SW480 (cell line): Measurements from ENCODE around the gene ZMYND11.

Experiments used
- DNase-seq: peaks from one replicate; pipeline ENCODE4 v3.0.0-alpha.2; 2016; ENCODE audit warnings: low spot score

Gene ZMYND11

DNA sequence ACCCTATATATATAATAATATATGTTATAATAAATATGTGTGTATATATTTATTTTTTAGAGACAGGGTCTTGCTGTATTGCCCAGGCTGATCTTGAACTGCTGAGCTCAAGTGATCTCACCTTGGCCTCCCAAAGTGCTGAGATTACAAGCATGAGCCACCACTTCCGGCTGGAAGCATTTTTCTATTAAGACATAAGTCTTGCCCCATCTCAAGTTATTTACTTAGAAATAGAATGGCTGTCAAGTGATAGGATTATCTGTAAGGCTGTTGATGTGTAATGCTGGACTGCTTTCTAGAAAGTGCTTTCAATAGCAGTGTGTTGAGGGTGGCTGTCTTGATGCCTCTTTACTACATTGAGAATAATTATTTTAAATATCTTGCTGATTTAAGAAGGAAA is 65.2 kb downstream of the ZMYND11 start:
- DNase-seq = no peak

DNA sequence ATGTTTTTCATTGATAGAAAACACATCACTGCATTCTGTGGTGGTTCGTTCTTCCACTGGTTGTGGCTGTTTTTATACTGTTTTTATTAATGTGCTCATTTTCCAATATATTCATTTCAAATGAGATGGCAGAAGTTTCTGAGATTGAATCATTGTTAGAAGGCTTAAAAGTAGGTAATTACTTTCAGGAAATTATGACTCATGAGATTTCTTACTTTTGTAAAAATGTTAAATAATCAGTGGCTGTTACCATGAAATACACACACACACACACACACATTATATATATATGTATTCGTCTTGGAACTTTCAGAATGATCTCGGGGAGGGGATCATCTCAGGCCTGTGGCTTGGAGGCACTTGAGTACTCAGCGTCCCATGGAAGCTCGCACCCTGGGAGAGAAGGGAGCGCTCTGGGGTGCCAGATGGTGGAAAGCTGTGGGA is 66.1 kb downstream of the ZMYND11 start:
- no peak for DNase-seq

DNA sequence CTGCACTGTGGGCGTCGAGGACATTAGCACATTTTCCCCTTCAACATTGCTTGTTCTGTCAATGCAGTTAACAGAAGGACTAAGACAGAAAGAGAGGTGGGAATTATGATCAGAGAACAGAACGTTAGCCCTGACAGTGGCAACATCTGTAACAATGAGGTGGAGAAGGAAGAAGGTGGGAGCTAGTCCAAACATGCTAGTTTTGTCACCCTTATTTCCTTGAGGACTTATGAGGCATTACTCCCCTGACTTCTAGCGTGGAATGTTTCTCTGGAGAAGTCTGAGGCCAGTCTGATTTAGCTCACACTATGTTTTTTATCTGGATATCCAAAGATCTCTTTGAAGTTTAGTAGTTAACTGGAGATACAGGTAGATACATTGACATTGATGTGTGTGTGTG is 73.4 kb downstream of the ZMYND11 start:
- no peak for DNase-seq

DNA sequence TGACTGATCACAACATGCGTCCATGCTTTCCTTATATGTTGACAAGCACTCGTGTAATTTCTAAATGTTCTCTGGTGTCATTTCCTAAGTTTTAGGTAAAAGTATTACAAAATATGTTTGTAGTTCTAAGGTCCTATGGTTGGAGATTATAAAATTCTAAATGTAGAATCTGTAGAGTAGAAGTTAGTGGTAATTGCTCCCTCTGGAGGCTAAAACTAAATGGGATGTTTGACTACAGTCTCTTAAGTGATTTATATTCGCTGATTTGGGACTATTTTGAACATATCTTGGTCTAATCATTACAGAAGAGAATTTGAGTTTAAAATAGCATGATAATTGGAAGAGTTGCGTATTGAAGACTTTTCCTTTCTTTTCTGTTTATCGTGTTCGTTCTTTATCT is 74.1 kb downstream of the ZMYND11 start:
- no peak for DNase-seq

DNA sequence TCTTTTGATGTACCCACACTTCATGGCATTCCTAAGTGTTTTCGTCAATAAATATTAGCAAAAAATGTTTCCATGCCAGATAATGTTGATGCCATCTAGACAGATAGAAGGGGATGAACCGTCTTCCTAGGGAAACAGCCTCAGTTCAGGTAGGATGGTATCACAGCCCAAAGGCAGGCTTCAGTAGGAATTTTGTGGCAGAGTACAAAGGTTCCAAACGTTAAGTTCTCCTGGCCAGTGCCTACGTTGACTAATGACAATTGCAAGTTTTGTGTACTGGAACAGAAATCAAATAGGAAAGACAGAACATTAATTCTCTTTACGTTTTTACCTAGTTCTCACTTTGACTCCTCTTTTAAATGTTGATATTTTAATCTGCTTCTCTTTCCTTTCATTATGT is 75.0 kb downstream of the ZMYND11 start:
- no peak for DNase-seq

DNA sequence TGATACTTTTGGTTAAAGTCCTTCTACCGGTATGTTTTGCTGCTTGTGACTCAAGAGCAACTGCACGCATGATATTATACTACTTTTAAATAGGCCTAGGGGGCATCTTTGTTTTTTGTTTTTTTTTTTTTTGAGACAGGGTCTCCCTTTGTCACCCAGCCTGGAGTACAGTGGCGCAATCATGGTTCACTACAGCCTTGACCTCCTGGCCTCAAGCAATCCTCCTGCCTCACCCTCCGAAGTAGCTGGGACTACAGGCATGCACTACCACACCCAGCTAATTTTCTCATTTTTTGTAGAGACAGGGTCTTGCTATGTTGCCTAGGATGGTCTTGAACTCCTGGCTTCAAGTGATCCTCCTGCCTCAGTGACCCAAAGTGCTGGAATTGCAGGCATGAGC is 80.2 kb downstream of the ZMYND11 start:
- DNase-seq = no peak

DNA sequence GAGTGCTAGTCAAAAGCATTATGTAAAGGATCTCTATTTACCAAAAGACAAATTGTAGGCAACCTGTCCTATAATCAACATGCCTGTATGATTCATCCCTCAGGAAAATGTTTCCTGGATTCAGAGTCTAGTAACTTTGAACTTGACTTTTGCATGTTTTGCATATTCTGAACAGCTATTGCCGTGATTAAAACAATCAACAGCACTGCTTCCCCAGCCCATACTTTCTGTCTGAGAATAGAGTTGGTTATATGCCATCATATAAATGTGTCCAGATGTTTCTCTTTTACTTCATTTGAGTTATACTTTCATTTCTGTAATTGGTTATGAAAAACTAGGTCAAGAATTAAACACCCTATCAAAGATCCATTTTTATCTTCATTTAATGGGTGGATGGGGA is 83.5 kb downstream of the ZMYND11 start:
- DNase-seq = no peak

DNA sequence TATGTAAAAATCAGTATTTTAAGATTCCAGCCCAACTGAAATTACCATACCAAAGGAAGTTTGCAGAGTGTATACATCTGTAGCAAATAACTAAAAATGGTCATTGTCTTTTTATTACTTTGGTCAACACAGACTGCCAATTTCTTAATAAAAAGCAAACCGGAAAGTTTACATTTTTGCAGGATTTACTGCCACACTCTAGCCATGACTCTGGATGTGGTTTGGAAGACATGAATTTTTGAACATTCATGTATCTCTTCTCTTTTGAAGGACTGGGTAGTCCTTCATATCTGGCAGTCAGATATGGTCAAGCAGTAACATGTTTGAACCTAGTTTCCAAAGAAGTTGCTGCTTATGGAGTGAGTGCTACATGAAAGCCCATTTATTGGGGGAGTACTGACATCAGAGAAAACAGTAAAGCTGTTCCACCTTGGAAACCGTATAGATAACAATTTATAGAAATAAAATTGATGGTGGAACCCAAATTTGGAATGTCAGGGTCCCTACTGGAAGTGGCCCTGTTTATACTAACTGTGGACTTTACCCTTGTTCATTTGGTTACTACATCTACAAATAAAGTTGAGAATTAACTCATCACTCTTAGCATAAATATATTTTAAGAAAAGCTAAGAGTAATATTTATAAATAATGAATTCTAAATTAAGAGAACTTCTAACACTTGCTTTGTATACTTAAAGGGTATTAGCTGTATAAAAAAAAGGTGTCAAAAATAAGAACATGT is 84.6 kb downstream of the ZMYND11 start:
- no peak for DNase-seq

DNA sequence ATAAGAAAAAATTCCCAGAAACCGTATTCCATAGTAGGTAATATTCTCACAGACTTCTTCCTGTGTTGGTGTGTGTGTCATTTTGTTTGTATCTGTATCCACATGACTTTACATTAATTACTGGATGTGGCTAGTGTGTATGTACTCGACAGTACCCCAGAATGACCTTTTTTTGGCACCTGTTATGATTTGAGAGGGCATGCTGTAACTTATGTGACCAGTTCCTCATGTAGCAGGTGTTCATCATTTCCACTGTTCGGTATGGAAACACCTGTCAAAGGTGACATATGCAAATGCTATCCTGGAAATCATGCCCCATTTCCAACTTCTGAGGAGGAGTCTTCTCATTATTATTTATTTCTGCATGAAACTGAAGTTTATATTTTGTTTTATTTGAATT is 89.3 kb downstream of the ZMYND11 start:
- no peak for DNase-seq

DNA sequence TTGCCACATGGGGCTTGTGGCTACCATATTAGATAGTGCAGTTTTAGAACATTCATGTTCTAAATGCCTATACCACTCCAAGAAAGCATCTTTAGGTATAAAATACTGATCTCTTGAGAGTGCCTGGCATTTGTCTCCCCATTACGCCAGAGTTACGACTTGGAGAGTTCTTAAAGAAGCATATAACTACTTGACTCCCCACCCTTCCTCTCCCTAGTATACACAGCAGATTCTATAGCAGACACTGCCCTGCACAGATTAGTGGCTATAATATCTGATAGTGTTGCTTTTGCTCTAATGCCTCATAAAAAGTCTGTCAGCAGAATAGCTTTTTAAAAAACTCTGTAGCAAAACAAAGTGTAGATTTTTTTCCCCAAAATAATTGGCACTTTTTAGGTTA is 90.8 kb downstream of the ZMYND11 start:
- DNase-seq = no peak

DNA sequence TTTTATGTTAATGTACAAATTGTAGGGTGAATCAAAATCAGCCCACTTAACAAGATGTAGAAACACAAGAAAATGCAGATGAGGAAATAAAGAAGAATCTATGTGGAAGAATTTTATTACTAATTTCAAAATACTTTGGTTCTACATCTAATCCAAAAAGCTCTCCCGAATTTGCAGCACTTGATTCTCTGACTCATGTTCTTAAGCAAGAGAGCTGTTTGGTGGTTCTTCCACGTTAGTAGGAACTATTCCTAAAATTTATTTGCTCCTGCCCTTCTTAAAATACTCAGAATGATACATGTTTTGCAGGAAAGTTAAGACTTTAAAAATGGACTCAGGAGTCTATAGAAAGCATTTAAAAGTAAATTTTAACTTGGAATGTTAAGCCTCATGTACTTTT is 91.8 kb downstream of the ZMYND11 start:
- DNase-seq = no peak

DNA sequence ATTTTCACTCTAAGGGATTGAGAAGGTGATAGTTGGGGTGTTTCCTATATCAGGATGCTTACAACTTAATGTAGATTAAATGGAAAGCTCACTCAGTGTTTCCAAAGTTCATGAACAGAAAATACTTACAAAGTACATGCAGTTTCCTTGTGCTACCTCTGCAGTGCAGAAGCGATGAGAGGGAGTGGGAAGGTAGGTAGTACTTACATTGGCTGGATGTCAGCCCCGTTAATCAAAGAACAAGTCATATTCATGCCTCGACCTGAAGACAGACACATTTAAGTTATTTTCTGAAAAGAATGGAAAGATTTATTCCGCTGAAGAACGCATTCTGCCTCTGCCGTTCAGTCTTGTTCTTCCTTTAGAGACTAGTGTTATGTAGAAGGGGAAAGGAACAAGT is 93.1 kb downstream of the ZMYND11 start:
- no peak for DNase-seq

DNA sequence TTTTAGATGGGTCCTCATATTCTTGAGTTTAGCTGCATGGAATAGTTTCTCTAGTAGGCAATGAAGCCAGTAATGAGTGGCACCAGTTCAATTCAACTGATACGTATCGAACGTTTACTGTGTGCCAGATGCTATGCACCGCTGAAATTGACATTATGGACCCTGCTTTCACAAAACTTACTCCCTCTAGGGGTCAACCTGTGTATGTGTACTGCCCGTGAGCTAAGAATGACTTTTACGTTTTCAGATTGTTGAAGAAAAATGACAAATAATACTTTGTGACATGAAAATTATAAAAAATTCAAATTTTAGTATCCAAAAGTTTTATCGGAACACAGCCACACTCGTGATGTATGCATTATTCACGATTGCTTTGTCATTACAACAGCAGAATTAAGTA is 95.5 kb downstream of the ZMYND11 start:
- DNase-seq = no peak

DNA sequence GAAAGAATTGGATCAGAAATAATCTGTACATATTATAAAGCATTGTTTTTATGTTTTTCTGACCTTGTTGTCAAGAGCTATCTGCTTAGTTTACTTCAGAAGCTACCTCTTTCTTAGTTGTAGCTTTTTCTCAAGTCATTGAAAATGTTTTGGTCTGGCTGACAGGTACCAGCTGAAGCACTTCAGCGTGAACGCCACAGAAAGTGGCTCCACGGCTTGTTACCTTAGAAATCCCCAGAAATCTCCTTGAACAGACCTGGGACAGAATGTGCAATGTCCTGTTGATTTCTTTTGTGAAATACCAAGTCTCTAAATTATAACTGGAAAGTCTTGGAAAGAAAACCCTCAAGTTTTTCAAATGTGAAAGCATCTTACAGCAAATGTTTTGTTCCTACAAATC is 96.8 kb downstream of the ZMYND11 start:
- DNase-seq = no peak

DNA sequence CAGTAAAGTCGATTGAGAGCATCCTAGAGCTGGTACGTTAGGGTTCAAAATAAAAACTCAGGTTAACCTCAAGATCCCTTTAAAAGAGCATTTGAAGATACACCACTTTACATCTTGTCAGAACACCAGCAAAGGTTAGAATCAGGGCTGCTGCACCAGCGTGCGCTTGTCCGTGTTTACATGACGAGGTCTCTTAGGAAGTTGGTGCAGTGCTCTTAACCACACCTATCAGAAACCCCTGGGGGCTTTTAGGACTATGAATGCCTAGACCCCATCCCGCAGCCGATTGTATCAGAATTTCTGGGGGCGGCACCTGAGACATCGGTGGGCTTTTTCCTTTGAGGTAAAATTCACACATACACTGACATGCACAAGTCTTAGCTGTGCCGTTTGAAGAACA is 97.6 kb downstream of the ZMYND11 start:
- no peak for DNase-seq

DNA sequence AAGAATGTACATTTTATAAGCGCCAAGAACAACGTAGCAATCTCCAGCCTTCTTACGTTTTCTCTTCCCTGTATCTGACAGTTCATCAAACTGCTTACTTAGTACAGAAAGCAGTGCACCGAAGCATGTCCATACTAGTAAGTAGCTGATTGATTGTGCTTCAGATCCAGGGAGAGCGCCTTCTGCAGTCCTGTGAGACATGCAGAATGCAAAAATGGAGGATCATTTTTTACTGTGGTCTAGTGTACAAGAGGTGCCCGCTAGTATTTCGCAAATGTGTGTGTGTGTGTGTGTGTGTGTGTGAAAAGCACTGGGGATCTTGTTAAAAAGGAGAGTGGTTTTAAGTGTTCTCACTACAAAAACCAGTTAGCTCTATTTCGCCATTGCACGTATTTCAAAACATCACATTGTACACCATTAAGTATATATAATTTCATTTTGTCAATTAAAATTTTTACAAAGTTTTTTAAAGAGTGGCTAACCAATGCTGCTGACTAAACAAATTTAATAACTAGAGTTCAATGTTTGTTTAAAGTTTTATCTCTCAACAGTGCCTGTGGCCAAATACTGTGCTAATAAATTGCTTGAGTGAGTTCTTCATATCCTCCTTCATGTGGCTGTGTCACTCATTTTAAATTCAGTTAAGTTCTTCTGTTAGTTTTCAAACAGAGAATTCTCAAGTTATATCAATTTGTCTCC is 99.6 kb downstream of the ZMYND11 start:
- DNase-seq = no peak

DNA sequence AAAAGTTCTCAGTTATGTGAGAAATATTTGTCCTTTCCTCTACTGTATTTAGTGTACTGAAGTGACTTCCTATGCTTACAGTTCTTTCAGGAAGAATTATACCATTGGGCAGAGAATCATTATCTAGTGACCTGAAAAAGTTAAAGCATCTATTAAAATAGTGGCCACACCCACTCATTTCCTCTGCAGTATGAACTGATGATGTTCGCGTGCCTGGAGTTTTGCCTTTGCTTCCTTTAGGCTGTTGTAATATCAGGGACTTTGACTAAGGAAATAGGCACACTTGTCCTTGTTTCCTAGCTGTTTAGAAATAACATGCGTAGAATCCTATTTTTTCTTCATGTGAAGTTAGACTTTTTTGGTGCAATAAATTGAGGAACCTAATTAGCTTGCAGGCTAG is 100.7 kb downstream of the ZMYND11 start:
- no peak for DNase-seq

DNA sequence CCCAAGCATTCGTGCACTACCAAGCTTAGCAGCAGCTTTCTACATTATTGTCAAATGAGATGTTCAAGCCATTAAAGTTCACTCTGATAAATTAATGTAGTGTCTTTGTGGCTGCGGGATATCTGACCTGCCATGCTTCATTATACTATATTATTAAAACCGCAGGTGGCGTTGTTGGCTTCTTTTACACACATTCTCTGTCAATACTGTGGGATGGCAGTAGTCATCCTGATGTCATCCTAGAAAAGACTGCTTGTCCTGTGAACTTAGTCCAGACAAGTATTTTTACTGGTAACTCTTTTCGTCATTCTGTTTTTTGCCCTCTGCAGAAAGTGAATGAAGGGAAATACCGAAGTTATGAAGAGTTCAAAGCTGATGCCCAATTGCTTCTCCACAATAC is 103.9 kb downstream of the ZMYND11 start:
- no peak for DNase-seq

DNA sequence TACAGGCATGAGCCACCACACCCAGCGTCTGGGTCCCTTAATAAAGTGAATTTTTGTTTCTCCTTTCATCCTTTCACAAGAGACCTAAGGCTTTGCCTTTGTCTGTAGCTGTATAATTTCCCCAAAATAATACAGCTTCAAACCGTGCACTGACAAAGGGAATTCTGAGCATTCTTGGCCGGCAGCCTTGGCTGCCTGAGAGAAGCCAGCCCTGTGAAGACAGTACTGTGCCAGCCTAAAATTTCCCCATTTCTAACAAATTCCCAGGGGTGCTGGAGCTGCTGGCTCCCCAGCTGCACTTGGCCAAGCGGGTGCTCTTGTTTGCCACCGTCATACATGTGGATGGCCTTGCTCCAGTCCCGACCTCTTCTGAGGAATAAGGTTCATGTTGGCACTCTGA is 106.2 kb downstream of the ZMYND11 start:
- DNase-seq = no peak

DNA sequence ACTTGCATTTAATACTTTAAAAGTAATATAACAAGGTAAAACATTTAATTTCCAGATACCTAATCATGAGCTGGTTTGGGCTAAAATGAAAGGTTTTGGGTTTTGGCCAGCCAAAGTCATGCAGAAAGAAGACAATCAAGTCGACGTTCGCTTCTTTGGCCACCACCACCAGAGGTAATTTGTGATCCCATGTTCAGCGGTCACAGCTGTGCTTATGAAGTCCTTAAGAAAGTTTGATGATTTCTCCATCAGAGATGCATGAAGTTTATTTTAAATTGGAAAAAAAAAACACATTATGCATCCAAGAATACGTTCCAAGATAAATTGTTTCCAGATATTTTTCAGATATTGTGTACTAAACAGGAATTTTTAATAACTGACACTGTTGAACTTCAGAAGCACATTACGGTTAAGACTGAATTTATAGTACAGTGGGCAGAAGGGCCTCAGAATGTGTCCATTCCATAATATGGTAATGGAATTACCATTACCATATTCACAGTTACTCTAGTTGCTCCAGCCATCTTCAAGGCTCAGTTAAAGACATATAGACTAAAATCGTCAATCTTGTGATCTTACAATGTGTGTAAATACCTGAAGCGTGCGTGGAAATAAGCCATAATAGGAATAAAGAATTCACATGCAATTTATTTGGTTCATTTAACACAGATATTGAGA is 106.8 kb downstream of the ZMYND11 start:
- no peak for DNase-seq

DNA sequence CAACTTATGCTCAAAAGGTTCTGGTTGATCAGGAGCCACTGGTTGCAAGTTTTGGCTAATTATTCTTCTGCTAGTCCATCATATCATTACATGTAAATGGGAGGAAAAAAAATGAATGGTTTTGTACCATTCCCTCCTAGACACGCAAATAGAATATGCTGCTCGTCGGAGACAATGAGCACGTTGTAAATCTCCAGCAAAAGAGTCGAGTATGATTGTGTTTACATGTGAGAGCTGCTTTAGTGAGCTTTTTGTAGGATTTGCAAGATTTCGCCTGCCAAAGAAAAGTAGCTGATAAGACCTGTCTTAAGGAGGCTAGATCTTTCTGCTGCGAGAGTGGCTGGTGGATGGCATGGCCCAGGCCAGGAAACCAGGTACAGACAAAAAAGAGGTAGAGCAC is 109.0 kb downstream of the ZMYND11 start:
- no peak for DNase-seq

DNA sequence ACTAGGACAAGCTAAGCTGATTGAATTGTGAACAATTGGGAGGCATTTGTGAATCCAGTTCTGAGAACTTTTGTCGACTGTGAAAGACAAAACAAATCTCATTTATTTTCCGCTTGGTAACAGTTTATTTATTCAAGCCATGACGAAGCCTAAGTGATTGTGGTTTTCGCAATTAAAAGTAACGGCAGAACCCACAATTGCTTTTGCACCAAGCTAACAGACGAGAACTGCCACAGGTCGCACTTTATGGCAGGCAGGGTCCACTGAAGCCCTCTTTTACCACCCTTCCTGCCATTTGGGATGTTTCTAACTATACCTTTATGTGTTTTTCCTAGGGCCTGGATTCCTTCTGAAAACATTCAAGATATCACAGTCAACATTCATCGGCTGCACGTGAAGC is 111.2 kb downstream of the ZMYND11 start:
- no peak for DNase-seq

DNA sequence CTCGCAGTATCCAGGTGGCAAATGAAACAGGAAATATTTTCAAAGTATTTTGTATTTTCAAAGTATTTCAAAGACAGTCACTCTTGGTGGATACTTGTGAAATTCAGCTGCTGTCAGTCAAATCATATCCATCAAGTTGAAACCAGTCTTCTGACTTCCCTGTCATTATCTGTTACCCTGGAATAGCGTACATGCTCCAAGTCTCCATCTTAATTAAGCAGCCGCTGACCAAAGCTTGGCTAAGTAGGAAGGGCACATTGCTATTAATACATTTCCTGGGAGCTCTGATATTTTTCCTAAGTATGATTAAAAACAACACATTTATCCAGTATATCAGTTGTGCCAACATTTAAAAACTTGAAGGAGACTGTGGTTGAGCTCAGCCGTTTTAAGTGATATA is 112.2 kb downstream of the ZMYND11 start:
- no peak for DNase-seq
